NCI-H1694 treated with DMSO at 0.1 percent for 48 hours (cell line): ENCODE data around the gene FXYD5.
A peak's percentile ranks its signal among the peaks of the same experiment; 100 is the strongest.
"Not testable (repeated sequence)": the region's sequence is repeated elsewhere in the genome, so short reads cannot be mapped to it uniquely, and the experiment has no call there.

ENCODE experiments used
- DNase-seq: peaks from one replicate; lab custom pipeline; 2025; lab: John Stamatoyannopoulos, UW

FXYD5 gene

GRCh38 chr19:35119578-35120155 lies 34.9 kb upstream of the FXYD5 start:
- DNase-seq, result no peak

DNA sequence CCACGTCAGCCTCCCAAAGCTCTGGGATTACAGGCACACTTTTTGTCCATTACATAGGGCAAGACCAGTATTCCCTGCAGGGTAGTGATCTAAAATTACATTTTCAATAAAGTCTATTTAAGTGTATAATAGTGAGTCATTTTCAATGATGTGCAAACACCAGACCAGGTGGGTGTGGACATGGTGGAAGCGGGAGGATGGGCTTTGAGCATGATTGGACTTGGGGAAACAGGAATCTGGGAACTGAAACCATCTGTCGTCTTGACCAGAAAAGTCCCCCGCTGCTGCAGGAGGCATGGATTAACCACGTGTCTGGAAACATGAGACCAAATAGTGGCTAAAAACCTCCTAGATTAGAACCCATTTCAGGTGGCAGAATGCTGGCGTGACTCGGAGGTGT lies 34.0 kb upstream of the FXYD5 start:
- peak; percentile 36 for DNase-seq

DNA sequence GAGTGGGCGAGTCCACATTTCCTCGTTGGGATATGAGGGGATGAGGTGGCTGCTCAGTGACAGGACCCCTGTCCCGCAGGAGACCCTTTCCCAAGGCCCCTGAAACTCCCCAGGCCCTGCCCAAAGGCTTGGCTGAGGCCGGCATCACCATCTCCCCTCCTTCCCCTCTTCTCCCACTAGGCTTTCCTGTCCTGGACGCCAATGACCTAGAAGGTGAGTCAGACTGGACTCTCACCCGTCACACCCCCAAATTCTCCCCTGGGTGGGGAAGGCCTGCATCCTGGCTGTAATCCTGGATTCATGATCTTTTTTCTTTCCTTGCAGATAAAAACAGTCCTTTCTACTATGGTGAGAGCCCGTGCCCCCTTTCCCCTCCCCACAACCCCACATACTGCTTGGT lies 33.6 kb upstream of the FXYD5 start:
- DNase-seq, result no peak

GRCh38 chr19:35122687-35123551 lies 31.6 kb upstream of the FXYD5 start:
- no peak for DNase-seq

GRCh38 chr19:35123573-35123972 lies 31.0 kb upstream of the FXYD5 start:
- peak; percentile 39 for DNase-seq

GRCh38 chr19:35124098-35125060 lies 30.2 kb upstream of the FXYD5 start:
- peak; percentile 90 for DNase-seq

DNA sequence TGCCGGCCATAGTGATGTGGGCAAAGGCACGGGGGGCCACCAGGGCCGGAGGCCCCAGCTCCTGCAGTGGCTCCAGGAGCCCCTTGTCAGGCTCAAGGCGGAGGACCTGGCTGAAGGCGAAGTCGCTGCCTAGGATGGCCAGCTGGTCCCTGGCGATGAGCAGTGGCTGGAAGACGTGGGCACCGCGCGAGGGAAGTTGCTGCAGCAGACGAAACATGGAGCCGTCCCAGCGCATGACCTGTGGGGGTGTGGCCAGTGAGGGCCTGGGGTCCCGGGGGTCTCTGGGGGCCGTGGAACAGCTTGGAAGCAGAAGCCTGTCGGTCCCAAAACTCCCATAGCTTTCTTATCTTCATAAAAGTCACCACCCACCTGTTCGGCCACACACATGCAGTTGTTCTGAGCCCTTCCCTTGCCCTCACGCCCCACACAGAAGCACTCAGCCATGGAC lies 29.2 kb upstream of the FXYD5 start:
- no peak for DNase-seq

GRCh38 chr19:35125749-35126623 lies 28.5 kb upstream of the FXYD5 start:
- DNase-seq, result no peak

GRCh38 chr19:35126624-35126959 lies 27.9 kb upstream of the FXYD5 start:
- DNase-seq, result no peak

- DNase-seq, result no peak
Observed at GRCh38 chr19:35127871-35128270, 26.7 kb upstream of the FXYD5 start.

- DNase-seq, result no peak
Observed at GRCh38 chr19:35128398-35129057, 26.0 kb upstream of the FXYD5 start.

GRCh38 chr19:35129724-35130274 lies 24.7 kb upstream of the FXYD5 start:
- DNase-seq, result not testable (repeated sequence)

GRCh38 chr19:35130761-35131720 lies 23.5 kb upstream of the FXYD5 start:
- DNase-seq, result no peak

DNA sequence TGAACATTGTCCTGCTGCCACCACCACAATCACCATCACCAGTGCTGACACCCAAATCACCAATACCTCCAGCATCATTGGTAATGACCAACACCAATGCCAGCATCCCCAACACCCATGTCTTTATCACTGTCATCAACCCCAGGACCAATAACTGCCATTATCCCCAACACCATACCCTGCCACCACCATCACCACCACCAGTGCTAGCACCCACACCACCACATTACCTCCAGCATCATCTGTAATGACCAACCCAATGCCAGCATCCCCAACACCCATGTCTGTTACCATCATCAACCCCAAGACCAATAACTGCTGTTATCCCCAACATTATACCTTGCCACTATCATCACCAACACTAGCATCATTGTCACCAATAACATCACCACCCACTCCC lies 22.3 kb upstream of the FXYD5 start:
- no peak for DNase-seq

DNA sequence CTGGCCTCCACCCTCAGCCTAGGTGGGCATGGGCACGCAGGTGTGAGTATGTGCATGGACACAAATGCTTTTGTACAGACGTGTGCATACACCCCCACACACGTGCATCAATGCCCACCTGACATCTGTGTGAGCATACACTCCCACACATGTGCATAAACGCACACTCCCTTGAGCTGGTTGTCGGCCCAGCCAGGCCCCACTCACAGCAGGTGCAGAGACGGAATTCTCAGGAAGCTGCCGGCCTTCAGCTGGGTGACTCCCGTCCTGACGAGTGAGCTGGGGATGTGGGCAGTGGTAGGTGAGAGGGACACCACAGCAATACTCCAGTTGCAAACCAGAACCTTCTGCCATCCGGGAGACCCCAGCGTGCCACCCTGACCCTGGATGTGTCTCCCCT lies 20.7 kb upstream of the FXYD5 start:
- no peak for DNase-seq

DNA sequence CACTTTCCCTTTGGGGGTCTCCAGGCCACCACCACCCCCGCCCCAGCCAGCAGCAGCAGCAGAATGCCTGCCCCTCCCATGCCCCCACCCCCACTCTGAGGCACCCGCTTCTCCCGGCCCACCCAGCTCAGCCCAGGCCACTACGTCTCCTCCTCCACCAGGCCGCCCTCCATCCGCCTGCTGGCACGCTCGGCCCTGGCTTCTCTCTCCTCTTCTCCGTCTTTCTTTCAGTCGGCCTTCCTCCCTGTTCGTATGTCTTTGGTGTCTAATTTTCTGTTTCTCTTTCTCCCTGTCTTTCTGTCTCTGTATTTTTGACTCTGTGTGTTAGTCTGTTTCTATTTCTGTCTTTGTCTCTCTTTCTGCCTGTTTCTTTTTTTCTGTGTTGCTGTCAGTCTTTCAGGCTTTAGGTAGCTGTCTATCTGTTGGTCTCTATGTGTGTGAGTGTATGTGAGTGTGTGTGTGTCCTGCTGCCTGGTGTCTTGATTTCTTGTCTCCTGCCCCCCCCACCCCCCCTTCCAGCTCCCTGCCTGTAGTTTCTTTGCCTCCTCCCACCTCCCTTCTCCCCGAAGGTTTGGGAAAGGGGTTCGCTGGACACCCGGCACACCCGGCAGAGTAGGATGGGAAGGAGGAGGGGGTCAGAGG lies 19.8 kb upstream of the FXYD5 start, which contains the start of gene LGI4:
Gene LGI4, minus strand, starts transcription at position 459 of the 642 bp plus-strand sequence. Its CDS starts 379 bp downstream, at position 80.
- DNase-seq, result no peak

GRCh38 chr19:35135389-35135909 lies 19.1 kb upstream of the FXYD5 start:
- DNase-seq, result peak; percentile 66

- DNase-seq, result no peak
Observed at GRCh38 chr19:35136231-35136630, 18.3 kb upstream of the FXYD5 start.
